Natural killer cell (primary cell): ENCODE measurements around the gene BLOC1S4. TPM values are rescaled to one million over a fixed set of nuclear protein-coding genes. Genes with fewer than 3 reads are reported as not detected.

ENCODE experiments used
- ATAC-seq, 3 donors: fragments of 150-1000 bp in 2 of 3; fragments of 200-7000 bp in 1 of 3; cut with Tn5 transposase; 1 replicate in 1 of 3; 2 replicates in 2 of 3; pipeline ENCODE4 v1.10.0; 2021; ENCODE audit warnings: mild to moderate bottlenecking in 2 of 3, moderate library complexity in 2 of 3
- DNase-seq, 2 donors: peaks; one replicate each; pipeline versions ENCODE4 v3.0.0 to v3.0.0-alpha.2; 2013 to 2021; ENCODE audit warnings: mixed read lengths in 1 of 2
- H3K27ac ChIP-seq: one replicate; pipeline ENCODE4 v1.5.1; 2013; ENCODE audit warnings: mild to moderate bottlenecking, low read length
- H3K27me3 ChIP-seq: one replicate; pipeline ENCODE4 v1.6.1; 2013; ENCODE audit warnings: low read length; ENCODE audit not compliant: control insufficient read depth, insufficient read depth
- H3K36me3 ChIP-seq: one replicate; pipeline ENCODE4 v1.6.1; 2013; ENCODE audit warnings: low read length; ENCODE audit not compliant: control insufficient read depth, insufficient read depth
- H3K4me1 ChIP-seq: one replicate; pipeline ENCODE4 v1.6.1; 2013; ENCODE audit warnings: low read length; ENCODE audit not compliant: control insufficient read depth, insufficient read depth
- H3K4me3 ChIP-seq: one replicate; pipeline ENCODE4 v1.5.1; 2013; ENCODE audit warnings: low read length
- H3K9me3 ChIP-seq: one replicate; pipeline ENCODE4 v1.6.1; 2013; ENCODE audit warnings: low read length; ENCODE audit not compliant: control insufficient read depth, insufficient read depth
- H3K27ac Mint-ChIP-seq, 2 donors: one replicate each; pipeline ENCODE4 v1.8.0; 2022; ENCODE audit warnings: mild to moderate bottlenecking in 2 of 2, mixed read lengths in 2 of 2, moderate library complexity in 1 of 2
- H3K27me3 Mint-ChIP-seq, 2 donors: one replicate each; pipeline ENCODE4 v1.8.0; 2022; ENCODE audit warnings: low read depth in 2 of 2, mixed read lengths in 2 of 2
- H3K36me3 Mint-ChIP-seq: one replicate; pipeline ENCODE4 v1.8.0; 2022; ENCODE audit warnings: mixed read lengths
- H3K4me1 Mint-ChIP-seq, 2 donors: one replicate each; pipeline ENCODE4 v1.8.0; 2022; ENCODE audit warnings: mixed read lengths in 2 of 2
- H3K4me3 Mint-ChIP-seq: one replicate; pipeline ENCODE4 v1.8.0; 2022; ENCODE audit warnings: mild to moderate bottlenecking, moderate library complexity, mixed read lengths
- H3K9me3 Mint-ChIP-seq, 2 donors: one replicate each; pipeline ENCODE4 v1.8.0; 2022; ENCODE audit warnings: mixed read lengths in 2 of 2
- WGBS: methylation state at CpG from one replicate; pipeline ENCODE4 v1.1.7; 2013; ENCODE audit warnings: missing lambda C conversion rate; ENCODE audit not compliant: insufficient coverage; 5-methylcytosine and 5-hydroxymethylcytosine counted together
- intact Hi-C: fragments of 100-400 bp; cut with micrococcal nuclease; formaldehyde crosslinking; loops from one replicate; pipeline ENCODE4 v1.14.2; 2022
- total RNA-seq, 4 donors: library from RNA; stranded (reverse); fragments of 120-200 nt in 1 of 4; gene quantifications; one replicate each; pipeline versions ENCODE4 v1.2.3 to v1.2.4, GENCODE V29; 2013 to 2022
- TF ChIP-seq, protein P1 (sequence below): fragments of 200-600 bp; IDR thresholded peaks from one replicate; pipeline ENCODE4 v1.8.0; 2022; ENCODE audit warnings: antibody characterized with exemption

BLOC1S4 gene
- total RNA-seq, 3 donors from 2014 or later (not counting 1 experiment from before 2014, with no cell fraction given): 18.9 to 20.1 (median 20.0) TPM

DNA sequence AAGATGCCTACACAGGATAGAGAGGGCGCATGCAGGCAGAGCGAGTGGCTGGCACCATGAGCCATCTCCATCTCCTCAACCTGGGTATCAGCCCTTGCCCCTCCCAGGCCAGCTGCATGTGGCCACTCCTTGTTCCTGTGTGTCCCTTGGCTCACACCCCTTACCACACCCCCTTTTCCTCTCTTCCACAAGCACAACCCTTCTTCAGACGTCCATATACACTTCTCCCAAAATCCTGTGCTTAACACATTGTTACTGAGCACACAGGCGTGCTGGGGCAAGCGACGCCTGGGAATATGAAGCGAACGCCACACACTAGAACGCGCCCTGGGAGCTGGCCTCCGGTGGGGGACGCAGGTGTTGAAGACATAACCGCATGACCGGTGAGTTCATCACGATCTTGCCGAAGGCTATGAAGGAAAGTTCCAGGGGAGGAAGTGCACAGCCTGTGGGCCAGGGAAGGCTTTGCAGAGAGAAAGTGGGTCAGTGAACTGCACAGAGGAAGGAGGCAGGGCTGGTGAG lies 47.4 kb downstream of the BLOC1S4 start:
- Mint-ChIP-seq H3K4me3 (no peak overlapping the region), H3K27ac (no peak overlapping the region), H3K4me1 (peaks cover 0 to 12% of the 10 kb centered on the region in 2 donors), H3K36me3 (no peaks in the 10 kb centered on the region), H3K9me3 (no peaks in the 10 kb centered on the region), H3K27me3 (peaks cover 0 to 6% of the 10 kb centered on the region in 2 donors)
- Histone ChIP-seq H3K27ac (no peak overlapping the region), H3K9me3 (no peaks in the 10 kb centered on the region), H3K4me3 (no peak overlapping the region), H3K4me1 (peaks cover 5% of the 10 kb centered on the region), H3K27me3 (no peaks in the 10 kb centered on the region), H3K36me3 (no peaks in the 10 kb centered on the region)
- 81% methylated on average over 16 of the region's 16 CpGs for WGBS
- no peak for ATAC-seq
- intact Hi-C loops: no loop called here
- no peak for DNase-seq
- TF ChIP-seq, protein P1, sequence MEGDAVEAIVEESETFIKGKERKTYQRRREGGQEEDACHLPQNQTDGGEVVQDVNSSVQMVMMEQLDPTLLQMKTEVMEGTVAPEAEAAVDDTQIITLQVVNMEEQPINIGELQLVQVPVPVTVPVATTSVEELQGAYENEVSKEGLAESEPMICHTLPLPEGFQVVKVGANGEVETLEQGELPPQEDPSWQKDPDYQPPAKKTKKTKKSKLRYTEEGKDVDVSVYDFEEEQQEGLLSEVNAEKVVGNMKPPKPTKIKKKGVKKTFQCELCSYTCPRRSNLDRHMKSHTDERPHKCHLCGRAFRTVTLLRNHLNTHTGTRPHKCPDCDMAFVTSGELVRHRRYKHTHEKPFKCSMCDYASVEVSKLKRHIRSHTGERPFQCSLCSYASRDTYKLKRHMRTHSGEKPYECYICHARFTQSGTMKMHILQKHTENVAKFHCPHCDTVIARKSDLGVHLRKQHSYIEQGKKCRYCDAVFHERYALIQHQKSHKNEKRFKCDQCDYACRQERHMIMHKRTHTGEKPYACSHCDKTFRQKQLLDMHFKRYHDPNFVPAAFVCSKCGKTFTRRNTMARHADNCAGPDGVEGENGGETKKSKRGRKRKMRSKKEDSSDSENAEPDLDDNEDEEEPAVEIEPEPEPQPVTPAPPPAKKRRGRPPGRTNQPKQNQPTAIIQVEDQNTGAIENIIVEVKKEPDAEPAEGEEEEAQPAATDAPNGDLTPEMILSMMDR: no peak

DNA sequence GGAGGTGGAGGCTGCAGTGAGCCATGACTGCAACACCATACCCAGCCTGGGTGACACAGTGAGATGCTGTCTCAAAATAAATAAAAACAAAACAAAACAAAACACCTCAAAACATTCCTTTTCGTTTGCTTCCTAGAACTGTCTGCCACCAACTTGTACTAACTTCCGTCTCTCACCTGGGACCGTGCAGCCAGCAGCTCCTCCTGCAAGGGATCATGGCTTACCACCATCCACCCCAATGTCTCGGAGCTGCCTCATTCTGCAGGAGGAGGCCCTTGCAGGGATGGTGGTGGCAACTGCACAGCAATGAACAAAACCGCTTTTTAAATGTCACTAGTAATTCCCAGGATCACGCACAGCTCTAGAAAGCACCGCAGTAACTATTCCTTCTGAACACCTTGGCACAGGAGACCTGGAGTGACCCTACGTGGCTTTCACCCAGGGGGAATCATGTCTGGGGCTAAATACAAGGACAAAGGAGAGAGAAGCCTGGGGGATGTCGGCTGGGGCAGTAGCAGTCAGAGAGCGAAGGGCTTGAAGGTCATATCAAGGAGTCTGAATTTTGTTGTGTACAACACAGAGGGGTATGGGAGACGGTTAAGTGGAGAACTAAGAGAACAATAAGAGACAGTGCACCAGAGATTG lies 49.1 kb downstream of the BLOC1S4 start:
- TF ChIP-seq, protein P1: no peak
- no peak overlapping the region for H3K27ac Mint-ChIP-seq
- H3K27me3 Mint-ChIP-seq: peaks cover 0 to 6% of the 10 kb centered on the region in 2 donors
- no peaks in the 10 kb centered on the region for H3K36me3 Mint-ChIP-seq
- Histone ChIP-seq H3K36me3 (no peaks in the 10 kb centered on the region), H3K4me3 (no peak overlapping the region), H3K27ac (no peak overlapping the region), H3K4me1 (peaks cover 7% of the 10 kb centered on the region), H3K9me3 (no peaks in the 10 kb centered on the region), H3K27me3 (no peaks in the 10 kb centered on the region)
- intact Hi-C loops: no loop called here
- WGBS: 91% methylated on average over 10 of the region's 11 CpGs
- DNase-seq (no peak), ATAC-seq (no peak)
- H3K4me3 Mint-ChIP-seq: no peak overlapping the region
- no peaks in the 10 kb centered on the region for H3K9me3 Mint-ChIP-seq
- H3K4me1 Mint-ChIP-seq: peaks cover 0 to 12% of the 10 kb centered on the region in 2 donors

DNA sequence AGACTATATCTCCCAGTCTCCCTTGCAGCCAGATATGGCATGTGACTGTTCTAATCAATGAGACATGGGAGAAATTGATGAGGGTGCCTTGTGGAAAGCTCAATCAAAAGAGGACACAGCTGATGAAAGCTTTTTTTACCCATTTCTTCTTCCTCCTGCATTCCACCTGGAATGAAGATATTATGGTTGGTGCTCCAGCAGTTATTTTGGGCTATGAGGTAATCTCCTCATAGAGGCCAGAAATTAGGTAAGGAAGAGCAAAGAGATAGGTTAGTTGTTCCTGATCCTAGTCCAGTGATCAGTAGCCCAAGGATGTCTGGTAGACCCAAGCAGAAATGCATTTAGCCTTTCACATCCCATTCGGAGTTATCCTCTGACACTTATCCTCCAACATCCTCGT lies 49.7 kb downstream of the BLOC1S4 start:
- Mint-ChIP-seq H3K27ac (no peak overlapping the region), H3K27me3 (peaks cover 0 to 6% of the 10 kb centered on the region in 2 donors), H3K9me3 (no peaks in the 10 kb centered on the region), H3K4me3 (no peak overlapping the region), H3K4me1 (peaks cover 0 to 12% of the 10 kb centered on the region in 2 donors), H3K36me3 (no peaks in the 10 kb centered on the region)
- Histone ChIP-seq H3K36me3 (no peaks in the 10 kb centered on the region), H3K4me3 (no peak overlapping the region), H3K9me3 (no peaks in the 10 kb centered on the region), H3K4me1 (peaks cover 7% of the 10 kb centered on the region), H3K27me3 (no peaks in the 10 kb centered on the region), H3K27ac (no peak overlapping the region)
- WGBS: 92% methylated on average over 2 of the region's 2 CpGs
- no peak for ATAC-seq
- intact Hi-C loops: no loop called here
- TF ChIP-seq, protein P1: no peak
- DNase-seq: no peak

Other genes starting within 250 kb of the BLOC1S4 start
- gene PPP2R2C, start 243.6 kb upstream of the BLOC1S4 start, total RNA-seq: not detected
- 10 to 100 TPM; 34.5 to 47.8 (median 39.0) TPM for gene MAN2B2, start 141.0 kb upstream of the BLOC1S4 start, total RNA-seq
- gene MRFAP1, start 75.5 kb upstream of the BLOC1S4 start, total RNA-seq: 100 to 1,000 TPM; 105 to 146 (median 146) TPM
- gene S100P, start 22.3 kb upstream of the BLOC1S4 start, total RNA-seq: 1 to 10 TPM; 2.4 to 4.3 (median 2.7) TPM
- 10 to 100 TPM; 38.4 to 60.9 (median 40.8) TPM for gene MRFAP1L1, start 6.3 kb upstream of the BLOC1S4 start, total RNA-seq
- gene KIAA0232, start 66.6 kb downstream of the BLOC1S4 start, total RNA-seq: 10 to 100 TPM; 24.7 to 30.3 (median 28.6) TPM
- 10 to 100 TPM; 36.0 to 54.7 (median 53.2) TPM for gene TBC1D14, start 193.7 kb downstream of the BLOC1S4 start, total RNA-seq